IMR-90 (cell line): Measurements from ENCODE around the gene BAZ2B. TPM values are rescaled to one million over a fixed set of nuclear protein-coding genes. Genes with fewer than 3 reads are reported as not detected.

Experiments used
- ATAC-seq: fragments of 200-7000 bp; cut with Tn5 transposase; 2 replicates; pipeline ENCODE4 v1.9.1; 2020; ENCODE audit warnings: low read depth, mild to moderate bottlenecking, moderate library complexity
- BruUV-seq: library from RNA; stranded (reverse); fragments of 400-500 nt; replicated peaks from 2 replicates; lab custom pipeline; 2021; lab: Mats Ljungman, UMichigan
- CTCF ChIA-PET: fragments of 300-600 bp; formaldehyde crosslinking; extraction: SDS; loops from one replicate; lab custom pipeline; 2021; ENCODE audit warnings: antibody characterized with exemption; lab: Yijun Ruan, JAX
- POLR2A ChIA-PET: fragments of 300-600 bp; sonication (Branson Sonifier 250); formaldehyde crosslinking; loops from one replicate; lab custom pipeline; 2022; ENCODE audit warnings: antibody characterized with exemption; ENCODE audit not compliant: unreplicated experiment; lab: Charles Lee
- DNase-seq: peaks from one replicate; pipeline ENCODE4 v3.0.0; 2013
- H2AFZ ChIP-seq: replicated peaks from 2 replicates; pipeline ENCODE3; 2013; ENCODE audit warnings: low read length, mild to moderate bottlenecking; ENCODE audit not compliant: poor library complexity
- H2AK5ac ChIP-seq: 2 replicates; pipeline ENCODE4 v1.6.1; 2013; ENCODE audit warnings: low read depth, low read length, inconsistent platforms
- H2AK9ac ChIP-seq: replicated peaks from 2 replicates; pipeline ENCODE3; 2013; ENCODE audit warnings: mild to moderate bottlenecking, low read depth, low read length, moderate library complexity; ENCODE audit not compliant: poor library complexity
- H2BK120ac ChIP-seq: 2 replicates; pipeline ENCODE4 v1.6.1; 2013; ENCODE audit warnings: low read depth, low read length, inconsistent platforms
- H2BK15ac ChIP-seq: 3 replicates; pipeline ENCODE4 v1.6.1; 2013; ENCODE audit warnings: low read depth, low read length, inconsistent platforms
- H2BK20ac ChIP-seq: 2 replicates; pipeline ENCODE4 v1.6.1; 2013; ENCODE audit warnings: low read depth, mild to moderate bottlenecking, inconsistent platforms, low read length, moderate library complexity
- H2BK5ac ChIP-seq: 2 replicates; pipeline ENCODE4 v1.6.1; 2013; ENCODE audit warnings: mild to moderate bottlenecking, low read depth, low read length, inconsistent platforms; ENCODE audit not compliant: poor library complexity, severe bottlenecking
- H3K14ac ChIP-seq: replicated peaks from 2 replicates; pipeline ENCODE4 v1.6.1; 2013; ENCODE audit warnings: low read depth, low read length, inconsistent platforms
- H3K18ac ChIP-seq: 2 replicates; pipeline ENCODE4 v1.6.1; 2013; ENCODE audit warnings: low read depth, low read length, control low read depth
- H3K23ac ChIP-seq: 2 replicates; pipeline ENCODE4 v1.6.1; 2013; ENCODE audit warnings: low read depth, low read length, inconsistent platforms
- H3K27ac ChIP-seq: 2 replicates; pipeline ENCODE4 v1.5.1; 2013; ENCODE audit warnings: mild to moderate bottlenecking, control low read depth, low read length; ENCODE audit not compliant: insufficient read depth
- H3K27me3 ChIP-seq: 2 replicates; pipeline ENCODE4 v1.6.1; 2013; ENCODE audit warnings: low read length; ENCODE audit not compliant: control insufficient read depth, insufficient read depth
- H3K36me3 ChIP-seq: 2 replicates; pipeline ENCODE4 v1.6.1; 2013; ENCODE audit warnings: low read length, mixed read lengths; ENCODE audit not compliant: control insufficient read depth, insufficient read depth
- H3K4ac ChIP-seq: 2 replicates; pipeline ENCODE4 v1.6.1; 2013; ENCODE audit warnings: low read depth, low read length, inconsistent platforms
- H3K4me1 ChIP-seq: 2 replicates; pipeline ENCODE4 v1.6.1; 2013; ENCODE audit warnings: low read length, mixed read lengths; ENCODE audit not compliant: control insufficient read depth, insufficient read depth
- H3K4me2 ChIP-seq: 2 replicates; pipeline ENCODE4 v1.6.1; 2013; ENCODE audit warnings: low read depth, mild to moderate bottlenecking, control low read depth, low read length, moderate library complexity
- H3K4me3 ChIP-seq: 2 replicates; pipeline ENCODE4 v1.5.1; 2013; ENCODE audit warnings: low read depth, mild to moderate bottlenecking, control low read depth, low read length, moderate library complexity; ENCODE audit not compliant: insufficient read depth
- H3K56ac ChIP-seq: 2 replicates; pipeline ENCODE4 v1.6.1; 2013; ENCODE audit warnings: low read length, inconsistent platforms; ENCODE audit not compliant: insufficient read depth; ENCODE audit errors: extremely low read depth
- H3K79me1 ChIP-seq, 2 experiments: 2 replicates each; pipeline ENCODE4 v1.6.1; 2013; ENCODE audit warnings: low read length in 2 of 2, inconsistent platforms in 1 of 2, low read depth in 1 of 2
- H3K9ac ChIP-seq: 2 replicates; pipeline ENCODE4 v1.6.1; 2013; ENCODE audit warnings: low read depth, low read length, control low read depth
- H3K9me1 ChIP-seq: 2 replicates; pipeline ENCODE4 v1.6.1; 2013; ENCODE audit warnings: low read length, inconsistent platforms; ENCODE audit not compliant: insufficient read depth
- H3K9me3 ChIP-seq: 2 replicates; pipeline ENCODE4 v1.6.1; 2013; ENCODE audit warnings: low read length; ENCODE audit not compliant: control insufficient read depth, insufficient read depth
- H4K20me1 ChIP-seq: 2 replicates; pipeline ENCODE4 v1.6.1; 2013; ENCODE audit warnings: low read length, inconsistent platforms; ENCODE audit not compliant: insufficient read depth
- H4K5ac ChIP-seq: 2 replicates; pipeline ENCODE4 v1.6.1; 2013; ENCODE audit warnings: mild to moderate bottlenecking, low read depth, low read length, control low read depth
- H4K8ac ChIP-seq, 2 experiments: 2 replicates each; pipeline ENCODE4 v1.6.1; 2013; ENCODE audit warnings: low read depth in 2 of 2, low read length in 2 of 2, control low read depth in 1 of 2, inconsistent platforms in 1 of 2
- H4K91ac ChIP-seq: 2 replicates; pipeline ENCODE4 v1.6.1; 2013; ENCODE audit warnings: low read depth, low read length, inconsistent platforms; ENCODE audit not compliant: insufficient read depth
- BHLHE40 ChIP-seq: fragments of 150-350 bp; IDR thresholded peaks from 2 replicates; pipeline ENCODE4 v1.6.1; 2016; ENCODE audit warnings: mild to moderate bottlenecking, low read depth, low read length
- CEBPB ChIP-seq: IDR thresholded peaks from 2 replicates; pipeline ENCODE4 v1.6.1; 2012; ENCODE audit warnings: low read depth, low read length, improper control_type of control experiment
- FOS ChIP-seq: fragments of 150-350 bp; IDR thresholded peaks from 2 replicates; pipeline ENCODE4 v1.6.1; 2016; ENCODE audit warnings: low read depth, low read length
- MAZ ChIP-seq: IDR thresholded peaks from 2 replicates; pipeline ENCODE4 v1.6.1; 2012; ENCODE audit warnings: low read depth, mild to moderate bottlenecking, low read length, improper control_type of control experiment, moderate library complexity, borderline replicate concordance
- RAD21 ChIP-seq: IDR thresholded peaks from 2 replicates; pipeline ENCODE4 v1.6.1; 2012; ENCODE audit warnings: low read length, improper control_type of control experiment
- RCOR1 ChIP-seq: IDR thresholded peaks from 2 replicates; pipeline ENCODE4 v1.6.1; 2012; ENCODE audit warnings: mild to moderate bottlenecking, low read length, improper control_type of control experiment; ENCODE audit not compliant: insufficient replicate concordance
- RFX5 ChIP-seq: IDR thresholded peaks from 2 replicates; pipeline ENCODE4 v1.8.0; 2012; ENCODE audit warnings: low read depth, mild to moderate bottlenecking, low read length, moderate library complexity
- SMC3 ChIP-seq: fragments of 150-350 bp; IDR thresholded peaks from 2 replicates; pipeline ENCODE4 v1.6.1; 2016; ENCODE audit warnings: low read depth, mild to moderate bottlenecking, antibody characterized with exemption, low read length, moderate library complexity
- WGBS, 2 experiments: methylation state at CpG; one replicate each; pipeline versions ENCODE4 v1.1.5 to v1.1.7; 2013; ENCODE audit warnings: missing lambda C conversion rate in 2 of 2; ENCODE audit not compliant: insufficient read length in 1 of 2; ENCODE audit errors: extremely low coverage in 2 of 2; 5-methylcytosine and 5-hydroxymethylcytosine counted together
- dilution Hi-C: fragments of 300-500 bp; cut with HindIII; formaldehyde crosslinking; loops from one replicate; pipeline ENCODE4 v1.14.3; 2018; ENCODE audit warnings: low sequenced_read_pairs; ENCODE audit not compliant: unreplicated experiment
- in situ Hi-C: fragments of 300-500 bp; cut with MboI; formaldehyde crosslinking; loops from 3 replicates; pipeline ENCODE4 v1.14.3; 2019; ENCODE audit warnings: low sequenced_read_pairs, inconsistent platforms, mixed read lengths
- intact Hi-C: fragments of 100-400 bp; cut with micrococcal nuclease; formaldehyde crosslinking; loops from 2 replicates; pipeline ENCODE4 v1.10.0; 2022
- polyA plus RNA-seq, 3 experiments: library from polyadenylated mRNA; depleted of rRNA; stranded (reverse); fragments of >200 nt; gene quantifications; 2 replicates each; pipeline ENCODE4 v1.2.3, GENCODE V29; 2012; ENCODE audit warnings: low replicate concordance in 1 of 3
- total RNA-seq: library from RNA; depleted of rRNA; stranded (reverse); fragments of >200 nt; gene quantifications from 2 replicates; pipeline ENCODE4 v1.2.3, GENCODE V29; 2012
- TF ChIP-seq, protein P1 (sequence below): conservative IDR thresholded peaks from 2 replicates; pipeline ENCODE4 v1.5.1; 2012; ENCODE audit warnings: mild to moderate bottlenecking, low read depth, low read length, improper control_type of control experiment
- TF ChIP-seq, protein P2 (sequence below): fragments of 150-350 bp; IDR thresholded peaks from 2 replicates; pipeline ENCODE4 v1.6.1; 2016; ENCODE audit warnings: low read depth, mild to moderate bottlenecking, low read length, moderate library complexity, borderline replicate concordance

Gene BAZ2B
- total and polyA plus RNA-seq, 2 of the 4 experiments (the other 2 are of a cell fraction), result 8.9 to 42.1 TPM

- Histone ChIP-seq H3K79me1 (no peaks in the 10 kb centered on the region), H2BK15ac (no peak overlapping the region), H3K56ac (no peak overlapping the region), H2BK20ac (no peak overlapping the region), H3K9me3 (no peaks in the 10 kb centered on the region), H2AK9ac (no peak overlapping the region), H3K4me2 (no peak overlapping the region), H3K9me1 (peaks cover 5% of the 10 kb centered on the region; the same call in 1 of the 2 replicates), H3K4ac (no peak overlapping the region), H4K8ac (no peak overlapping the region), H2BK120ac (no peak overlapping the region), H2AK5ac (no peak overlapping the region), H3K14ac (no peak overlapping the region), H3K4me3 (no peak overlapping the region), H3K23ac (no peak overlapping the region), H3K9ac (no peak overlapping the region), H4K5ac (no peak overlapping the region), H4K20me1 (no peaks in the 10 kb centered on the region), H3K18ac (no peak overlapping the region), H4K91ac (no peak overlapping the region), H3K36me3 (peaks cover 6% of the 10 kb centered on the region), H3K4me1 (no peaks in the 10 kb centered on the region), H2BK5ac (no peak overlapping the region), H2AFZ (no peak overlapping the region), H3K27me3 (no peaks in the 10 kb centered on the region), H3K27ac (no peak overlapping the region)
- CTCF ChIA-PET, result no interaction called here
- ATAC-seq, result no peak
- TF ChIP-seq SMC3, result no peak
- TF ChIP-seq RCOR1, result no peak
- TF ChIP-seq MAZ, result no peak
- no peak for TF ChIP-seq FOS
- no peak for TF ChIP-seq RAD21
- TF ChIP-seq, protein P1, sequence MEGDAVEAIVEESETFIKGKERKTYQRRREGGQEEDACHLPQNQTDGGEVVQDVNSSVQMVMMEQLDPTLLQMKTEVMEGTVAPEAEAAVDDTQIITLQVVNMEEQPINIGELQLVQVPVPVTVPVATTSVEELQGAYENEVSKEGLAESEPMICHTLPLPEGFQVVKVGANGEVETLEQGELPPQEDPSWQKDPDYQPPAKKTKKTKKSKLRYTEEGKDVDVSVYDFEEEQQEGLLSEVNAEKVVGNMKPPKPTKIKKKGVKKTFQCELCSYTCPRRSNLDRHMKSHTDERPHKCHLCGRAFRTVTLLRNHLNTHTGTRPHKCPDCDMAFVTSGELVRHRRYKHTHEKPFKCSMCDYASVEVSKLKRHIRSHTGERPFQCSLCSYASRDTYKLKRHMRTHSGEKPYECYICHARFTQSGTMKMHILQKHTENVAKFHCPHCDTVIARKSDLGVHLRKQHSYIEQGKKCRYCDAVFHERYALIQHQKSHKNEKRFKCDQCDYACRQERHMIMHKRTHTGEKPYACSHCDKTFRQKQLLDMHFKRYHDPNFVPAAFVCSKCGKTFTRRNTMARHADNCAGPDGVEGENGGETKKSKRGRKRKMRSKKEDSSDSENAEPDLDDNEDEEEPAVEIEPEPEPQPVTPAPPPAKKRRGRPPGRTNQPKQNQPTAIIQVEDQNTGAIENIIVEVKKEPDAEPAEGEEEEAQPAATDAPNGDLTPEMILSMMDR, result no peak
- no peak for TF ChIP-seq BHLHE40
- TF ChIP-seq RFX5, result no peak
- TF ChIP-seq, protein P2, sequence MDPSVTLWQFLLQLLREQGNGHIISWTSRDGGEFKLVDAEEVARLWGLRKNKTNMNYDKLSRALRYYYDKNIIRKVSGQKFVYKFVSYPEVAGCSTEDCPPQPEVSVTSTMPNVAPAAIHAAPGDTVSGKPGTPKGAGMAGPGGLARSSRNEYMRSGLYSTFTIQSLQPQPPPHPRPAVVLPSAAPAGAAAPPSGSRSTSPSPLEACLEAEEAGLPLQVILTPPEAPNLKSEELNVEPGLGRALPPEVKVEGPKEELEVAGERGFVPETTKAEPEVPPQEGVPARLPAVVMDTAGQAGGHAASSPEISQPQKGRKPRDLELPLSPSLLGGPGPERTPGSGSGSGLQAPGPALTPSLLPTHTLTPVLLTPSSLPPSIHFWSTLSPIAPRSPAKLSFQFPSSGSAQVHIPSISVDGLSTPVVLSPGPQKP, result no peak
- no peak for TF ChIP-seq CEBPB
- dilution Hi-C loops, result no loop called here
- intact Hi-C loops, result no loop called here
- DNase-seq, result no peak
- no TSS peak for BruUV-seq
- POLR2A ChIA-PET, result no interaction called here
- WGBS, 2 experiments, result no CpG with 5 or more reads among the region's 1 CpG
- in situ Hi-C loops, result no loop called here
Observed at GRCh38 chr2:159275111-159275510, 341.2 kb downstream of the BAZ2B start.
